PFSK-1 (cell line): ENCODE measurements around the gene SLC4A2.

ENCODE experiments used
- TAF1 ChIP-seq: IDR thresholded peaks from 2 replicates; pipeline ENCODE4 v1.6.1; 2012; ENCODE audit warnings: low read length, control low read depth, borderline replicate concordance; ENCODE audit not compliant: insufficient read depth
- TF ChIP-seq, protein P1 (sequence below), 2 experiments: IDR thresholded peaks; 2 replicates each; pipeline versions ENCODE4 v1.6.1 to v1.8.0; 2011 to 2012; ENCODE audit warnings: low read depth in 2 of 2, low read length in 2 of 2, control low read depth in 1 of 2, inconsistent platforms in 1 of 2, mild to moderate bottlenecking in 1 of 2, moderate library complexity in 1 of 2; ENCODE audit not compliant: insufficient read depth in 1 of 2

DNA sequence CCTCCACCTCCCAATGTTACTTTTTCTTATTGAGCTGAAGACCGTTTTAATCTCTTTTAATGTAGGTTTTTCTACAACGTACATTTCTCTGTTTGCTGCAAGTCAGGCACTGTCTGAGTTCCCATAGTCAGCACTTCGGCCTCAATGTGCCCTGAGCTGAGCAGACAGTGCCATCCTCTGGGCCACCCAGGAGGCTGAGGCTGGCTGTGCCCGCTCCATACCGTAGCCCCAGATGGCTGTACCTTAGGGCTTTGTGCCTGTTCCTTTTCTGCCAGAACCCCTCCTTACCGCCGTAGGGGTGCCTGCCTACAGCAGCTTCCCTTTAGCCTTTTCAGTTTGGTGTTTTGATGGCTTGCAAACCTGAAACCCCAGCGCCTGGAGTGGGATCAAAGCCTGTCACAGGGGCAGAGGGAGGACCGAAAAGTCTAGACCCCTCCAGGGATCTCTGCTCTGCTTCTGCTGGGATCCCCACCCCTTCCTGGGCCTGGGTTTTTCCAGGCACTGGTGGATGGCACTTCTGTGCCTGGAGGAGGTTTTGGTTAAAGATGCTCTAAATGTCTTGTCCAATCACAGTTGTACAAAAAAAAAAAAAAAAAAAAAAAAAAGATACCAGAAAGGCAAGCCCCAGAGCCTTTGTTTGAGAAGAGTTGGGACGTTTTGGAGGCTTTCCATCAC lies 35.9 kb downstream of the SLC4A2 start:
- TF ChIP-seq, protein P1, sequence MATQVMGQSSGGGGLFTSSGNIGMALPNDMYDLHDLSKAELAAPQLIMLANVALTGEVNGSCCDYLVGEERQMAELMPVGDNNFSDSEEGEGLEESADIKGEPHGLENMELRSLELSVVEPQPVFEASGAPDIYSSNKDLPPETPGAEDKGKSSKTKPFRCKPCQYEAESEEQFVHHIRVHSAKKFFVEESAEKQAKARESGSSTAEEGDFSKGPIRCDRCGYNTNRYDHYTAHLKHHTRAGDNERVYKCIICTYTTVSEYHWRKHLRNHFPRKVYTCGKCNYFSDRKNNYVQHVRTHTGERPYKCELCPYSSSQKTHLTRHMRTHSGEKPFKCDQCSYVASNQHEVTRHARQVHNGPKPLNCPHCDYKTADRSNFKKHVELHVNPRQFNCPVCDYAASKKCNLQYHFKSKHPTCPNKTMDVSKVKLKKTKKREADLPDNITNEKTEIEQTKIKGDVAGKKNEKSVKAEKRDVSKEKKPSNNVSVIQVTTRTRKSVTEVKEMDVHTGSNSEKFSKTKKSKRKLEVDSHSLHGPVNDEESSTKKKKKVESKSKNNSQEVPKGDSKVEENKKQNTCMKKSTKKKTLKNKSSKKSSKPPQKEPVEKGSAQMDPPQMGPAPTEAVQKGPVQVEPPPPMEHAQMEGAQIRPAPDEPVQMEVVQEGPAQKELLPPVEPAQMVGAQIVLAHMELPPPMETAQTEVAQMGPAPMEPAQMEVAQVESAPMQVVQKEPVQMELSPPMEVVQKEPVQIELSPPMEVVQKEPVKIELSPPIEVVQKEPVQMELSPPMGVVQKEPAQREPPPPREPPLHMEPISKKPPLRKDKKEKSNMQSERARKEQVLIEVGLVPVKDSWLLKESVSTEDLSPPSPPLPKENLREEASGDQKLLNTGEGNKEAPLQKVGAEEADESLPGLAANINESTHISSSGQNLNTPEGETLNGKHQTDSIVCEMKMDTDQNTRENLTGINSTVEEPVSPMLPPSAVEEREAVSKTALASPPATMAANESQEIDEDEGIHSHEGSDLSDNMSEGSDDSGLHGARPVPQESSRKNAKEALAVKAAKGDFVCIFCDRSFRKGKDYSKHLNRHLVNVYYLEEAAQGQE (IDR thresholded peaks at IDR 0.05; ENCODE audit: insufficient read depth in 1 of 2, low read depth in 2 of 2, low read length in 2 of 2): no peak
- TF ChIP-seq TAF1: no peak
